Inflammatory macrophage (primary cell): ENCODE measurements around the gene PNMA8A.

ENCODE experiments used
- DNase-seq, 2 donors: peaks; one replicate each; pipeline ENCODE4 v3.0.0-alpha.2; 2020 to 2022

PNMA8A gene

DNA sequence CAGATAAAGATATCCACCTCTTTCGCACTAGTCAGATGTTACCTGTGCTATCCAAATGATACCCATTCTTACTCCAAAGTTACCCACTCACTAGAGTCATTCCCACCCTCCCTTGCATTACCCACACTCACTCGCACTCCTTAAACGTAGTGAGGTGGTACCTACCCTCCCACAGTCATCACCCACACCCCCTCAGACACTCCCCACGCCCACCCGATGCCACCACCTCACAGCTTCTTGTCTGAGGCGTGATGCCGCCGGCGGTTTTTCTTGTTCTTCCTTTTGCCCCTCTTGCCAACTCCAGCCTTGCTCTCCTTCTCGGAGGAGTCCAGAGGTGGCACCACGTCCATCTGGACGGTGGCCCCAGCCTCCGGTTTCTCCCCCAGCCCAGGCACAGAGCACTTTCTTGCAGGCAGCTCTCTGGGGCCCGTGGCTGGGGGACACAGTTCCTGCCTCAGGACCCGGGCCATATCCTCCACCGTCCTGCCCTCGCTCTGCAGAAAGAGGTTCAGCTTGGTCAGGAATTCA, 43.8 kb downstream of the PNMA8A start:
- no peak for DNase-seq

DNA sequence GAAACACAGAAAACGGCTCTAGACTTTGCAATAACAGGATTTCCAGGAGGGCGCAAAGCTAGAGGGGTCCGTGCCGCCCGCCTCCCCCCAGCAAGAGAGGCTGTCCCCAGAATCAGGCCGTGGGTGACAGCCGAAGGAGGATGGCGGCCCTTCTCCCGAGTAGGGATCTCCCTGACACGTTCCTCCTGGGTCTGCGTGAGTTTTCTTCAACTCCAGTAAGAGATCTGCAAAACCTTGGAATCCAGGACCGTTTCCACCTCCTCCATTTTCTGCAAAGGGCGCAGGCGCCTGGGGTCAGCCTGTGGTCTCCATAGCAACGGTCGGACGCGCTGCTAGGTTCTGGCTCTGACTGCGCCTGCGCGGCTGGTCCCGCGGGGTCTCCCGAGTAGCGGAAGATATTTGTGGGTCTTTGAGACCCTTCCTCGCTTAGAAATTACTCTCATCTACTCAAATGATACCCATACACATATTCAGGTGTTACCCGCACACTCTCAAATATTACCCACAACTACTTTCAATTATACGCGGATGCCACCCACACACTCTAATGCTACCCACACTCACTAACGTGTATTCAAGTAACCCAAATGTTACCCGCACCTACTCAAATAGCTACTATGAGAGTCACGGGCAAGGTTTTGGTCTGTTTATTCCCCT, 44.7 kb downstream of the PNMA8A start:
- DNase-seq: peak in 1 of 2 donors; percentile 3

DNA sequence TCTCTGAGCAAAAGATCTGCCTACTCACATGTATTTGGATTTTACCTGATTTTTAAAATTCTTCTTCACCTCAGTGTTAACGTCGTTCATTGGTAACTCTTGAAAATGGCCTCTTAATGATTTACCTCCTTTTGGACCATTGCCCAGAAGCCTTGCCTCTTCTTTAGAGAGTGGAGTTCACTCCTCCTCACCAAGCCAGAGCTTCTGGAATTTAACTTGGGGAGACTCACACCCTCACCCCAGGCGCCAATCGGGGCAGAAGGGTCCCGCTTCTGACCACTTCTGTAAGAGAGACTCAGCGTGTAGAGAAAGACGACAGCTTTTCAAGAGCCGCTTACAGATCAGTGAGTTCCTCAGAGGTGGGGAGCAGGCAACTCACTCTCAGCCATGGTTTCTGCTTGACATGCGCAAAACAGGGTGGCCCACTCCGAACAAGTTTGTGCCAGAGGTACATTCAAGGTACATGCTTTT, 45.3 kb downstream of the PNMA8A start:
- no peak for DNase-seq

DNA sequence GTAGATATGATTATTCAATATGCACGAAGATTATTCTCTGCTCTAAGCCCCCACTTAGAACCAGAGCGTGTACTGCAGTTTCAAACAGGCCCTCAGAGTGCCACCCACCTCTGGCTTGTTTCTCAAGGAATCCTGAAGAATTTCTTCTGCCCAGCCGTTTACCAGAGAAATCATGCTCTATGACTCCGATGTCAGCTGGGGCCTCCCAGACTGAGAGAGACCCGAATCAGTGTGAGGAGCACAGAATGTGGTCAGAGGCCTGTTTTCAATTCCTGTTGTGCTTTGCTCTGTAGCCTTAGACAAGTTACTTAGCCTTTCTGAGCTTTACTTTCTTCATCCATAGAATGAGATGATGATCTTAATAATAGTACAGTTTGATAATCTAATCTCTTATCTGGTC, 48.2 kb downstream of the PNMA8A start:
- DNase-seq: no peak

DNA sequence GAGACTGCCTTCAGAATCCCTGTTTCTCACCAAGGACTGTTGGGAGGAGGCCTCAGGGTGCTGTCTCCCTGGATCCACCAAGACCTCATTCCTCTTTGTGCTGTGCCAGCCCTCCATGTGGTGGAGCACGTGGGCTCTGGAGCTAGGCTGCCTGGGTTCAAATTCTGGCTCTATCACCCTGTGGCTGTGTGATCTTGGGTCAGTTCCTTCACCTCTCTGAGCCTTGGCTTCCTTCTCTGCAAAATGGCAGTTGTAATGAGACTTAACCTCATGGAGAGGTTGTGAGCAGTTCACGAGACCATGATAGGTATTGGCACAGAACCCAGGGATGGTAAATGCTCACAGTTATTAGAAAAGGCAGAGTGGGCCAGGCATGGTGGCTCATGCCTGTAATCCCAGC, 49.0 kb downstream of the PNMA8A start:
- DNase-seq: no peak

DNA sequence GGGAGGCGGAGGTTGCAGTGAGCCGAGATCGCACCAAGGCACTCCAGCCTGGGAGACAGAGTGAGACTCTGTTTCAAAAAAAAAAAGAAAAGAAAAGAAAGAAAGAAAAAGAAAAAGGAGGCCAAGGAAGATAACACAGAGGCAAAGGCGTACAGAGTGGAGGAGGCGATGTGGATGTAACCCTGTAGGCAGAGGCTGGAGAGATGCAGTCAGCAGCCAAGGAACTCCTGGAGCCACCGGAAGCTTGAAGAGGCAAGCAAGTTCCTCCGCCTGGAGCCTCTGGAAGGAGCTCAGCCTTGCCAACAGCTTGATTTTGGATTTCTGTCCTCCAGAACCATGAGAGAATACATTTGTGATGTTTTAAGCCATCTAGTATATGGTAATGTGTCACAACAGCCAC, 51.3 kb downstream of the PNMA8A start:
- no peak for DNase-seq
